Measurements from ENCODE around the gene C11orf68.
"Not testable (repeated sequence)": the region's sequence is repeated elsewhere in the genome, so short reads cannot be mapped to it uniquely, and the experiment has no call there.

C11orf68 gene

GRCh38 chr11:65918211-65919140 lies at the start of gene C11orf68:
C11orf68 (minus strand) TSS chr11:65919062; CDS start chr11:65919031, 31 bp downstream.
- no peak for DNase-seq

DNA sequence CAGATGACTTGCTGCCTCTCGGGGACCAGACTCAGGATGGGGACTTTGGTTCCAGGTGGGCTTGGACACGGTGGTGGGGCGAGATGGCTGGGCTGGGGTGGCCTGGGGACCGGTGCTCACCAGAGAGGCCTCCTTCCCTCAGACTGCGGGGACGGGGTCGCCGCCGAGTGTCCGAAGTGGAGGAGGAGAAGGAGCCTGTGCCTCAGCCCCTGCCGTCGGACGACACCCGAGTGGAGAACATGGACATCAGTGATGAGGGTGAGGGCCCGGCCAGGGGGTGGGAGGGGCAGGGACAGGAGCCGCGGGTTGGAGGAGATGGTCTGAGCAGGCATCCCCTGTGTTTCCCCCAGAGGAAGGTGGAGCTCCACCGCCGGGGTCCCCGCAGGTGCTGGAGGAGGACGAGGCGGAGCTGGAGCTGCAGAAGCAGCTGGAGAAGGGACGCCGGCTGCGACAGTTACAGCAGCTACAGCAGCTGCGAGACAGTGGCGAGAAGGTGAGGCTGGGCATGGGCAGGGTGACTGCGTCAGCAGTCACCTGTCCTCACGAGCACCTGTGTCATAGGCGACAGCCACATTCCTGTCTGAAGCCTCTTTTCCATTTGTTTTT lies 48.6 kb upstream of the C11orf68 start:
- DNase-seq, result no peak

- no peak for DNase-seq
Measured at GRCh38 chr11:65965986-65966762, 47.3 kb upstream of the C11orf68 start.

DNA sequence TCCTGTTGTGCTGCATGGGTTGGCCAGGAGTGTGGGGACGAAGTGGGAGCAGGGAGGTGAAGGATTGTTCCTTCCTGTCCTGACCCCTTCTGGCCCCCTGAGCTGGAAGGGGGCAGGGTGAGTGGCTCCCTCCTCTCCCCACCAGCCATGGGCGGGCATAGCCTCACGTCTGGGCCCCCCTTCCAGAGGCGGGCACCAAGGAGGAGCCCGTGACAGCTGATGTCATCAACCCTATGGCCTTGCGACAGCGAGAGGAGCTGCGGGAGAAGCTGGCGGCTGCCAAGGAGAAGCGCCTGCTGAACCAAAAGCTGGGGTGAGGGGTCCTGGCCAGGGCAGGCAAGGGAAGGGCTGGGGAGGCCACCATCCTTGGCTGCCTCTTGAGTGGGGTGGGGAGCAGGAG lies 46.0 kb upstream of the C11orf68 start:
- no peak for DNase-seq

GRCh38 chr11:65962141-65962564 lies 43.3 kb upstream of the C11orf68 start:
- DNase-seq, result peak in 1 of 2 donors; percentile 37

GRCh38 chr11:65961267-65962140 lies 42.6 kb upstream of the C11orf68 start, which contains the start of gene SART1:
SART1 (plus strand) TSS chr11:65961734; CDS start chr11:65961781, 47 bp downstream.
- DNase-seq, result peak; percentile 74 to 98

- no peak for DNase-seq
Measured at GRCh38 chr11:65960824-65961266, 42.0 kb upstream of the C11orf68 start.

DNA sequence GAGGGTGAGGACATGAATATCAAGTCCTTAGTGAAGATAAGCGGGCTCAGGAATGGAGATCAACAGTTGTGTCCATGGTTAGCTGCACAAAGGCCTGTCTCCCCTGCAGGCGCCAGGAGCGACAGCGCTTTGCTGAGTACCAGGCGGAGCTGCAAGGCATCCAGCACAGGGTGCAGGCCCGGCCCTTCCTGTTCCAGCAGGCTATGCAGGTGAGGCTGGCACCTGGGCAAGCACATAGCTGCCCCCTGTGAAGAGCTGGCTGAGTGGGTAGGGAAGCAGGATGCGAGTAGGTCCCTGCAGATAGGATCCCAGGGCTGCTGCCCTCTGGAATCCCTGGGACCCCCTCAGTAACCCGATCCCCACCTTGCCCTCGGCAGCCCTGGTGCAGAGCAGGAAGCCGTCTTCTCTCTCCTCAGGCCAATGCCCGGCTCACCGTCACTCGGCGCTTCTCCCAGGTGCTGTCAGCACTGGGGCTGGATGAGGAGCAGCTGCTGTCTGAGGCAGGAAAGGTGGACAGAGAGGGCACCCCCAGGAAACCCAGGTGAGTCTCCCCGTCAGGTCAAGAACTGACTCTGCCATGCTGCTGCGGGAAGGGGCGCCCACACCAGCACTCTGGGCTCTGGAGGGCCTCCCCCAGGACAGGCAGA lies 40.0 kb upstream of the C11orf68 start:
- no peak for DNase-seq

DNA sequence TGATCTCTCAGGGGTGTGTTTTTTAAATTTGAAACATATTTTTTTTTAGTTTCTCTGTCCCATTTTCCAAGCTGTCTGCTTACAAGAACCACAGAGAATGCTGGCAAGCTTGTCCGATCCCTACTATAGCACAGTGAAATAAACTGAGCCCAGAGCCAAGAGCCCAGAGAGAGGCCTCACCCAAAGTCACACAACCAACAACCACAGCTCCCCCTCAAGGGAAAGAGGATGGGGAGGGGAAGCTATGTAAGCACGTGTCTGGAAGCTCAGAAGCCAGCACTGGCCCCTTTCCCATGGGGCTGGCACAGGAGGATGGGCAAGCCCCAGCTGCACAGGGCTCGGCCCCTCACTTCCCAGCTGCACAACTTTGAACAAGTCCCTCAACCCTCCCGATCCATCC lies 39.4 kb upstream of the C11orf68 start:
- DNase-seq, result no peak

DNA sequence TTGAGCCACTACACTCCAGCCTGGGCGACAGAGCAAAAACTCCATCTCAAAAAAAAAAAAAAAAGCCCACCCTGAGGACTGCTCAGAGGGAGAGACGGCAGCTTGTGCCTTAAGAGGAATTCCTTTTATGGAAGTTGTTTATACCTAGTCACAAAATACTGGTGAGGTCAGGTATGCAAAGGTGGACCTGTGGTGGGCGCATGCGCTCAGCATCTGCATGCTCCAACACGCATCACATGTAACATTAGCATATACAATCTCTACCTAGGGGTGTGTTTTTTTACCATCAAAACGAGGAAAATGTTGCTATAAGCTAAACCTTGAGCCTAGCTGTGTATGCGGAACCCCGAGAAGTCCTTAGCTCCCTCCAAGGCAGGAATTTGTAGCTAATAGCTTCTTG lies 35.9 kb upstream of the C11orf68 start:
- no peak for DNase-seq

- DNase-seq, result no peak
Measured at GRCh38 chr11:65953471-65953870, 34.6 kb upstream of the C11orf68 start.

- no peak for DNase-seq
Measured at GRCh38 chr11:65952052-65952521, 33.2 kb upstream of the C11orf68 start.

DNA sequence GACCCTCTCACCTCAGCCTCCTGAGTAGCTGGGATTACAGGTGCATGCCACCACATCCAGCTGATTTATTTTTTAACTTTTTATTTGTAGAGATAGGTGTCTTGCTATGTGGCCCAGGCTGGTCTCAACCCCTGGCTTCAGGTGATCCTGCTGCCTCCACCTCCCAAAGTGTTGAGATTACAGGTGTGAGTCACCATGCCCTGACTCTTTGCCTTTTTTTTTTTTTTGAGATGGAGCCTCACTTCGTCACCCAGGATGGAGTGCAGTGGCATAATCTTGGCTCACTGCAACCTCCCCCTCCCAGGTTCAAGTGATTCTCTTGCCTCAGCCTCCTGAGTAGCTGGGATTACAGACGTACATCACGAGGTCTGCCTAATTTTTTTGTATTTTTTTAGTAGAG lies 32.8 kb upstream of the C11orf68 start:
- DNase-seq, result not testable (repeated sequence)

DNA sequence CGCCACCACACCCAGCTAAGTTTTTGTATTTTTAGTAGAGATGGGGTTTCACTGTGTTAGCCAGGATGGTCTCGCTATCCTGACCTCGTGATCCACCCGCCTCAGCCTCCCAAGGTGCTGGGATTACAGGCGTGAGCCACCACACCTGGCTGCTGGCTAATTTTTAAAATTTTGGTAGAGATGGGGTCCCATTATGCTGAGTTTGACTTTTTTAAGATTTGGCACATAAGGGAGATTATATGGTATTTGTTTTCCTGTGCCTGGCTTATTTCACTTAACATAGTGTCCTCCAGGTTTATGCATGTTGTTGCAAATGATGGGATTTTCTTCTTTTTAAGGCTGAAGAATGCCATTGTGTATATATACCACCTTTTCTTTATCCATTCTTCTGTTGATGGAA lies 31.8 kb upstream of the C11orf68 start:
- DNase-seq, result not testable (repeated sequence)

GRCh38 chr11:65947603-65948125 lies 28.8 kb upstream of the C11orf68 start:
- DNase-seq, result no peak

GRCh38 chr11:65947133-65947532 lies 28.3 kb upstream of the C11orf68 start:
- DNase-seq, result no peak

DNA sequence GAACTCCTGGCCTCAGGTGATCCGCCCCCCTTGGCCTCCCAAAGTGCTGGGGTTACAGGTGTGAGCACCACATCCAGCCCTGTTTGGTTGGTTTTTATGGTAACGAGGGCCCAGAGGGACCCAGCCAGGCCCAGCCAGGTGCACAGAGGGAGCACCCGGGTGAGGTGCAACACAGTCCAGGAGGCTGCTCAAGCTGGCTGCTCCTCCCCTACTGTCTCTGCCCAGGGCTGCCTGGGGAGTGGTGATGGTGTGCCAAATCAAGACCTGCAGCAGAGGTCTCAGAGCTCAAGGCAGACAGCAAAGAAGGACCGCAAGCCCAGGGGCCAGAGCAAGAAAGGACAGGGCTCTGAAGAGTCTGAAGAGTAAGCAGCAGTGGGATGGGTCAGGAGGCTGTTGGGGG lies 27.8 kb upstream of the C11orf68 start:
- no peak for DNase-seq

- no peak for DNase-seq
Measured at GRCh38 chr11:65945941-65946558, 27.2 kb upstream of the C11orf68 start.

DNA sequence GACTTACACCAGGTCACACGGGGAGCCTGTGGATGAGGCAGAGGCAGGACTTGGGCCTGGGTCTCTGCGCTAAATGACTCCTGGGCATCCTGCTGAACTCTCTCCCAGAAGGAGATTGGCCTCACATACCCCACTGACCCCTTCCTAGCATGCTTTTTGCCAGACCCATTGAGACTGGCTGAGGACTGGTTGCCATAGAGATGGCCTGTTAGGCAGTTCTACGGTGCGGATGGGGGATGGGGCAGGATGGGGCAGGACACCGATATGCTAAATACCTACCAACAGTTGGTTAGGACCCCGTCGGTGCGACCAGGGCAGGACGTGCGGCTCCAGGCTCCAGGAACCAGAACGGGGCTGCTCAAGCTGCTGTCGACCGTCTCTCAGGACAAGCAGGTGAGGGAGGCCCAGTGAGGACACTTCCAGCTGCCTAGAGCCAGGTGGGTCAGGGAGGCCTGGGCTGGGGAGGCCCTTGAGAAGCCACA lies 26.6 kb upstream of the C11orf68 start, which contains the start of gene TSGA10IP:
Gene TSGA10IP, plus strand, starts transcription at position 51 of the 482 bp plus-strand sequence. Its CDS starts 196 bp downstream, at position 247.
- DNase-seq, result no peak

GRCh38 chr11:65944767-65945166 lies 25.9 kb upstream of the C11orf68 start:
- no peak for DNase-seq

Measured in bone marrow (tissue), 2 donors.